ENCODE measurements around the gene TWNK. TPM values are rescaled to one million over a fixed set of nuclear protein-coding genes. Genes with fewer than 3 reads are reported as not detected.
A peak's percentile ranks its signal among the peaks of the same experiment; 100 is the strongest.

TWNK gene
- total RNA-seq, 1 experiment from 2014 or later = 28.2 TPM

GRCh38 chr10:100986952-100987684 lies at the start of gene TWNK, which contains the start of gene MRPL43 (continued):
- TF ChIP-seq RORB (CRISPR knock-in tag; IDR thresholded peaks at IDR 0.05) (no peak), ZNF263 (CRISPR knock-in tag; IDR thresholded peaks at IDR 0.05; ENCODE audit: low read depth) (no peak), NR1H2 (CRISPR knock-in tag; IDR thresholded peaks at IDR 0.05) (no peak), ZNF532 (CRISPR knock-in tag; IDR thresholded peaks at IDR 0.05; ENCODE audit: borderline replicate concordance) (no peak), E2F1 (CRISPR knock-in tag; IDR thresholded peaks at IDR 0.05) (no peak), JUN (CRISPR knock-in tag; IDR thresholded peaks at IDR 0.05) (peak; percentile 38; the same call in 1 of the 2 replicates), KAT7 (CRISPR knock-in tag; IDR thresholded peaks at IDR 0.05; ENCODE audit: borderline replicate concordance) (no peak), AR (CRISPR knock-in tag; IDR thresholded peaks at IDR 0.05) (no peak), MXD4 (CRISPR knock-in tag; IDR thresholded peaks at IDR 0.05; ENCODE audit: borderline replicate concordance) (no peak), CBFB (CRISPR knock-in tag; IDR thresholded peaks at IDR 0.05; ENCODE audit: low read depth) (0 out of 2 replicates have a peak, but pooled peaks have one; percentile 67), ZNF416 (CRISPR knock-in tag; IDR thresholded peaks at IDR 0.05) (no peak), ZNF396 (CRISPR knock-in tag; IDR thresholded peaks at IDR 0.05; ENCODE audit: borderline replicate concordance) (no peak), CTCF (IDR thresholded peaks at IDR 0.05) (no peak), ZNF671 (CRISPR knock-in tag; IDR thresholded peaks at IDR 0.05) (no peak), ZNF219 (CRISPR knock-in tag; IDR thresholded peaks at IDR 0.05; ENCODE audit: borderline replicate concordance) (no peak), GABPB1 (CRISPR knock-in tag; IDR thresholded peaks at IDR 0.05) (peak; percentile 93), ZNF281 (CRISPR knock-in tag; IDR thresholded peaks at IDR 0.05) (peak; percentile 66; the same call in 1 of the 2 replicates), NFATC4 (CRISPR knock-in tag; IDR thresholded peaks at IDR 0.05) (no peak), PREB (CRISPR knock-in tag; IDR thresholded peaks at IDR 0.05; ENCODE audit: borderline replicate concordance) (no peak), GTF2I (CRISPR knock-in tag; conservative IDR thresholded peaks at IDR 0.05) (no peak), TEAD1 (CRISPR knock-in tag; IDR thresholded peaks at IDR 0.05) (no peak), MLX (CRISPR knock-in tag; IDR thresholded peaks at IDR 0.05) (no peak), ZMAT4 (CRISPR knock-in tag; IDR thresholded peaks at IDR 0.05) (no peak), GRHL2 (CRISPR knock-in tag; IDR thresholded peaks at IDR 0.05; ENCODE audit: insufficient replicate concordance, severe bottlenecking) (no peak)
